Measurements from ENCODE around the gene ATRIP.

The ATRIP gene

GRCh38 chr3:48451270-48451669 is 4.7 kb downstream of the ATRIP start (continued):
- TF ChIP-seq ZNF426 (tag by site-specific recombination; IDR thresholded peaks at IDR 0.05) (no peak), ZNF292 (tag by site-specific recombination; IDR thresholded peaks at IDR 0.05; ENCODE audit: borderline replicate concordance, low read depth) (no peak), ZSCAN30 (tag by site-specific recombination; IDR thresholded peaks at IDR 0.05) (no peak), ZNF133 (tag by site-specific recombination; IDR thresholded peaks at IDR 0.05) (no peak), ZNF664 (tag by site-specific recombination; IDR thresholded peaks at IDR 0.05) (no peak)

GRCh38 chr3:48456456-48456855 is 9.9 kb downstream of the ATRIP start:
- Histone ChIP-seq H3K4me1 (ENCODE audit: control insufficient read depth, insufficient read depth, low read length) (no peaks in the 10 kb centered on the region), H3K27ac (ENCODE audit: extremely low read depth, low read depth, low read length) (no peak overlapping the region), H3K4me3 (ENCODE audit: low read depth, low read length) (no peak overlapping the region), H3K36me3 (ENCODE audit: control insufficient read depth in 2 of 2, insufficient read depth in 1 of 2, low read length in 2 of 2) (peaks cover 20 to 95% of the 10 kb centered on the region in 2 experiments; a peak in 2 of 3 replicates), H3K9me3 (ENCODE audit: control insufficient read depth, insufficient read depth, low read depth, low read length) (no peaks in the 10 kb centered on the region)
- ChIA-PET POLR2A (interaction anchor here (0.6 kb wide), 1 partner anchor 19 kb away, joined by 3 read pairs; no protein-coding TSS in a partner anchor), CTCF (interaction anchor here (1.2 to 1.9 kb wide), 3 partner anchors 21 to 93 kb away, joined by 3 to 7 read pairs (median 5); no protein-coding TSS in a partner anchor)
- TF ChIP-seq ZNF530 (tag by site-specific recombination; IDR thresholded peaks at IDR 0.05; ENCODE audit: low read depth), result no peak
- no peak for TF ChIP-seq ZNF426 (tag by site-specific recombination; IDR thresholded peaks at IDR 0.05)
- no peak for TF ChIP-seq ZNF112 (tag by site-specific recombination; IDR thresholded peaks at IDR 0.05)
- no peak for TF ChIP-seq KLF7 (tag by site-specific recombination; IDR thresholded peaks at IDR 0.05; ENCODE audit: borderline replicate concordance)
- TF ChIP-seq ZBTB17 (tag by site-specific recombination; IDR thresholded peaks at IDR 0.05), result peak; percentile 51; the same call in 1 of the 2 replicates
- no peak for TF ChIP-seq ZNF157 (tag by site-specific recombination; IDR thresholded peaks at IDR 0.05)

GRCh38 chr3:48459331-48459730 is 12.8 kb downstream of the ATRIP start:
- Histone ChIP-seq H3K36me3 (ENCODE audit: control insufficient read depth in 2 of 2, insufficient read depth in 1 of 2, low read length in 2 of 2) (peaks cover 15 to 84% of the 10 kb centered on the region in 2 experiments; a peak in 2 of 3 replicates), H3K4me3 (ENCODE audit: low read depth, low read length) (no peak overlapping the region), H3K27ac (ENCODE audit: extremely low read depth, low read depth, low read length) (no peak overlapping the region), H3K9me3 (ENCODE audit: control insufficient read depth, insufficient read depth, low read depth, low read length) (no peaks in the 10 kb centered on the region), H3K4me1 (ENCODE audit: control insufficient read depth, insufficient read depth, low read length) (no peaks in the 10 kb centered on the region)
- ChIA-PET CTCF (no interaction called here), POLR2A (interaction anchor here (1.2 to 1.4 kb wide), 2 partner anchors 10 to 20 kb away, joined by 4 to 5 read pairs; partner anchors contain the start of genes CCDC51 and TMA7)
- no peak for TF ChIP-seq ZBTB49 (tag by site-specific recombination; IDR thresholded peaks at IDR 0.05; ENCODE audit: low read depth)

GRCh38 chr3:48459773-48460516 is 13.4 kb downstream of the ATRIP start:
- peaks cover 11 to 84% of the 10 kb centered on the region in 2 experiments; a peak in 2 of 3 replicates for H3K36me3 ChIP-seq (ENCODE audit: control insufficient read depth in 2 of 2, insufficient read depth in 1 of 2, low read length in 2 of 2)
- POLR2A ChIA-PET, result interaction anchor here (1.2 kb wide), 1 partner anchor 10 kb away, joined by 4 read pairs; no protein-coding TSS in a partner anchor
- CTCF ChIA-PET, result no interaction called here

More at GRCh38 chr3:48459773-48460516, 13.4 kb downstream of the ATRIP start:
- no peak overlapping the region for H3K27ac ChIP-seq (ENCODE audit: extremely low read depth, low read depth, low read length)
- no peaks in the 10 kb centered on the region for H3K9me3 ChIP-seq (ENCODE audit: control insufficient read depth, insufficient read depth, low read depth, low read length)
- no peak overlapping the region for H3K4me3 ChIP-seq (ENCODE audit: low read depth, low read length)
- no peaks in the 10 kb centered on the region for H3K4me1 ChIP-seq (ENCODE audit: control insufficient read depth, insufficient read depth, low read length)
- TF ChIP-seq EGR2 (tag by site-specific recombination; IDR thresholded peaks at IDR 0.05; ENCODE audit: low read depth) (no peak), MEIS1 (CRISPR knock-in tag; IDR thresholded peaks at IDR 0.05; ENCODE audit: borderline replicate concordance) (no peak), ZNF621 (tag by site-specific recombination; IDR thresholded peaks at IDR 0.05) (no peak), ZNF544 (tag by site-specific recombination; IDR thresholded peaks at IDR 0.05) (no peak), KLF8 (tag by site-specific recombination; IDR thresholded peaks at IDR 0.05) (no peak), ZNF747 (tag by site-specific recombination; IDR thresholded peaks at IDR 0.05) (no peak), ZNF391 (tag by site-specific recombination; IDR thresholded peaks at IDR 0.05; ENCODE audit: borderline replicate concordance, low read depth) (no peak)
